HCT116 (cell line): ENCODE data around the gene TOP2B. TPM values are rescaled to one million over a fixed set of nuclear protein-coding genes. Genes with fewer than 3 reads are reported as not detected.

Experiments used
- ATAC-seq: fragments of 200-7000 bp; cut with Tn5 transposase; 2 replicates; pipeline ENCODE4 v1.9.1; 2020; ENCODE audit warnings: mild to moderate bottlenecking, moderate library complexity
- BruUV-seq: library from RNA; stranded (reverse); fragments of 400-500 nt; replicated peaks from 2 replicates; lab custom pipeline; 2021; lab: Mats Ljungman, UMichigan
- CTCF ChIA-PET: fragments of 300-600 bp; sonication (Branson Sonifier 250); formaldehyde crosslinking; loops from one replicate; lab custom pipeline; 2021; ENCODE audit warnings: antibody characterized with exemption; lab: Charles Lee
- POLR2A ChIA-PET: fragments of 300-600, 350-600 bp; sonication (Branson Sonifier 250); formaldehyde crosslinking; loops from one replicate; lab custom pipeline; 2021; ENCODE audit warnings: antibody characterized with exemption; lab: Charles Lee
- RAD21 ChIA-PET, 2 experiments: fragments of 300-600 bp; sonication (Branson Sonifier 250); formaldehyde crosslinking; loops; one replicate each; lab custom pipeline; 2023; ENCODE audit warnings: low total read pairs in 2 of 2; ENCODE audit not compliant: uncharacterized antibody in 2 of 2, unreplicated experiment in 2 of 2, low non-redundant PET in 1 of 2; lab: Charles Lee
- DNase-seq: peaks from one replicate; pipeline ENCODE4 v3.0.0-alpha.2; 2010; ENCODE audit warnings: low read depth, low spot score
- H2AFZ ChIP-seq: fragments of 200-600 bp; shearing (Covaris generic), sonication (generic); 2 replicates; pipeline ENCODE4 v1.6.1; 2017; ENCODE audit warnings: low read depth, mixed run types, mixed read lengths, antibody characterized with exemption, low read length; ENCODE audit not compliant: poor library complexity, severe bottlenecking
- H3K27ac ChIP-seq: 2 replicates; pipeline ENCODE4 v1.5.1; 2012; ENCODE audit warnings: low read depth, low read length
- H3K27me3 ChIP-seq: fragments of 200-600 bp; sonication (generic); 2 replicates; pipeline ENCODE4 v1.6.1; 2016; ENCODE audit warnings: mixed run types, low read length, mixed read lengths; ENCODE audit not compliant: insufficient read depth
- H3K36me3 ChIP-seq, 2 experiments: fragments of 200-500 bp in 1 of 2; fragments of 200-600 bp in 1 of 2; sonication (Bioruptor generic) in 1 of 2; sonication (generic) in 1 of 2; 2 replicates each; pipeline versions ENCODE4 v1.5.1 to v1.6.1; 2014 to 2016; ENCODE audit warnings: low read length in 2 of 2, inconsistent platforms in 1 of 2, mixed read lengths in 1 of 2, mixed run types in 1 of 2; ENCODE audit not compliant: insufficient read depth in 2 of 2, control insufficient read depth in 1 of 2
- H3K4me1 ChIP-seq, 2 experiments: fragments of 200-600 bp in 1 of 2; sonication (generic) in 1 of 2; 2 replicates each; pipeline versions ENCODE4 v1.5.1 to v1.6.1; 2012 to 2017; ENCODE audit warnings: low read length in 2 of 2, inconsistent platforms in 1 of 2, mild to moderate bottlenecking in 1 of 2, mixed read lengths in 1 of 2, mixed run types in 1 of 2, moderate library complexity in 1 of 2; ENCODE audit not compliant: insufficient read depth in 2 of 2, control insufficient read depth in 1 of 2
- H3K4me2 ChIP-seq: fragments of 200-600 bp; sonication (generic); 2 replicates; pipeline ENCODE4 v1.6.1; 2017; ENCODE audit warnings: mixed run types, low read length, mixed read lengths
- H3K4me3 ChIP-seq, 2 experiments: fragments of 200-600 bp in 1 of 2; sonication (generic) in 1 of 2; replicated peaks in 1 of 2; 2 replicates each; pipeline ENCODE4 v1.5.1; 2011 to 2016; ENCODE audit warnings: low read length in 2 of 2, control low read depth in 1 of 2, low read depth in 1 of 2, mild to moderate bottlenecking in 1 of 2, mixed read lengths in 1 of 2, mixed run types in 1 of 2
- H3K79me2 ChIP-seq: fragments of 200-600 bp; sonication (generic); 2 replicates; pipeline ENCODE4 v1.6.1; 2017; ENCODE audit warnings: mild to moderate bottlenecking, mixed run types, low read length, moderate library complexity, mixed read lengths; ENCODE audit not compliant: insufficient read depth
- H3K9ac ChIP-seq: fragments of 200-600 bp; sonication (generic); 2 replicates; pipeline ENCODE4 v1.6.1; 2016; ENCODE audit warnings: low read length, mixed read lengths
- H3K9me2 ChIP-seq: fragments of 200-600 bp; sonication (generic), shearing (Covaris generic); 2 replicates; pipeline ENCODE4 v1.6.1; 2017; ENCODE audit warnings: mixed run types, mild to moderate bottlenecking, moderate library complexity; ENCODE audit not compliant: insufficient read depth
- H3K9me3 ChIP-seq, 2 experiments: fragments of 200-500 bp in 1 of 2; fragments of 200-600 bp in 1 of 2; sonication (Bioruptor generic) in 1 of 2; sonication (generic) in 1 of 2; 2 replicates each; pipeline ENCODE4 v1.6.1; 2014 to 2017; ENCODE audit warnings: low read length in 2 of 2, mixed read lengths in 2 of 2, inconsistent platforms in 1 of 2, low read depth in 1 of 2, mild to moderate bottlenecking in 1 of 2, mixed run types in 1 of 2, moderate library complexity in 1 of 2; ENCODE audit not compliant: control insufficient read depth in 1 of 2, insufficient read depth in 1 of 2
- H4K20me1 ChIP-seq: fragments of 200-600 bp; sonication (generic), shearing (Covaris generic); 2 replicates; pipeline ENCODE4 v1.6.1; 2017; ENCODE audit warnings: mixed run types, mild to moderate bottlenecking, moderate library complexity; ENCODE audit not compliant: insufficient read depth
- CEBPB ChIP-seq: IDR thresholded peaks from 2 replicates; pipeline ENCODE4 v1.6.1; 2012; ENCODE audit warnings: low read depth
- CTCF ChIP-seq, 3 experiments: fragments of 200-600 bp in 1 of 3; sonication (generic) in 1 of 3; IDR thresholded peaks in 2 of 3; conservative IDR thresholded peaks in 1 of 3; 2 replicates each; pipeline ENCODE4 v1.5.1; 2012 to 2017; ENCODE audit warnings: low read depth in 2 of 3, low read length in 2 of 3, antibody characterized with exemption in 1 of 3, borderline replicate concordance in 1 of 3, control low read depth in 1 of 3, mild to moderate bottlenecking in 1 of 3, mixed read lengths in 1 of 3, mixed run types in 1 of 3, moderate library complexity in 1 of 3; ENCODE audit not compliant: insufficient read depth in 1 of 3
- EGR1 ChIP-seq: IDR thresholded peaks from 2 replicates; pipeline ENCODE4 v1.6.1; 2012; ENCODE audit warnings: low read depth
- ELF1 ChIP-seq: IDR thresholded peaks from 2 replicates; pipeline ENCODE4 v1.6.1; 2012; ENCODE audit warnings: low read depth, borderline replicate concordance
- EZH2 ChIP-seq: fragments of 200-600 bp; sonication (generic); IDR thresholded peaks from 2 replicates; pipeline ENCODE4 v1.6.1; 2017; ENCODE audit warnings: antibody characterized with exemption, mixed run types
- EZH2phosphoT487 ChIP-seq: fragments of 200-600 bp; IDR thresholded peaks from 2 replicates; pipeline ENCODE4 v1.6.1; 2018; ENCODE audit warnings: antibody characterized with exemption, borderline replicate concordance
- FOSL1 ChIP-seq: IDR thresholded peaks from 2 replicates; pipeline ENCODE4 v1.6.1; 2012; ENCODE audit warnings: low read depth
- JUND ChIP-seq: IDR thresholded peaks from 2 replicates; pipeline ENCODE4 v1.6.1; 2012
- MAX ChIP-seq: IDR thresholded peaks from 2 replicates; pipeline ENCODE4 v1.6.1; 2012
- POLR2A ChIP-seq: IDR thresholded peaks from 2 replicates; pipeline ENCODE4 v1.7.0; 2011; ENCODE audit warnings: borderline replicate concordance; ENCODE audit not compliant: insufficient read depth, insufficient read length; ENCODE audit errors: extremely low read depth
- POLR2AphosphoS5 ChIP-seq: IDR thresholded peaks from 2 replicates; pipeline ENCODE4 v1.6.1; 2011; ENCODE audit warnings: mild to moderate bottlenecking, low read depth, low read length, moderate library complexity
- RAD21 ChIP-seq: IDR thresholded peaks from 2 replicates; pipeline ENCODE4 v1.6.1; 2012; ENCODE audit warnings: low read depth, mild to moderate bottlenecking
- REST ChIP-seq: IDR thresholded peaks from 2 replicates; pipeline ENCODE4 v1.6.1; 2012; ENCODE audit warnings: low read depth
- SP1 ChIP-seq: IDR thresholded peaks from 2 replicates; pipeline ENCODE4 v1.6.1; 2012; ENCODE audit warnings: low read depth
- SRF ChIP-seq: IDR thresholded peaks from 2 replicates; pipeline ENCODE4 v1.6.1; 2012; ENCODE audit warnings: low read depth
- TCF7L2 ChIP-seq: IDR thresholded peaks from 2 replicates; pipeline ENCODE4 v1.7.0; 2011; ENCODE audit warnings: borderline replicate concordance, inconsistent platforms; ENCODE audit not compliant: insufficient read depth, insufficient read length; ENCODE audit errors: extremely low read depth
- YY1 ChIP-seq: IDR thresholded peaks from 2 replicates; pipeline ENCODE4 v1.6.1; 2011; ENCODE audit warnings: low read length, low read depth, moderate library complexity, mild to moderate bottlenecking; ENCODE audit not compliant: insufficient replicate concordance; ENCODE audit errors: extremely low read depth
- ZBTB33 ChIP-seq: IDR thresholded peaks from 2 replicates; pipeline ENCODE4 v1.6.1; 2011; ENCODE audit warnings: mild to moderate bottlenecking, low read length, moderate library complexity; ENCODE audit not compliant: insufficient replicate concordance; ENCODE audit errors: extremely low read depth
- ZFX ChIP-seq: fragments of 450-650 bp; IDR thresholded peaks from 2 replicates; pipeline ENCODE4 v1.6.1; 2017
- intact Hi-C: fragments of 100-400 bp; cut with micrococcal nuclease; formaldehyde crosslinking; loops from 2 replicates; pipeline ENCODE4 v1.10.0; 2022
- total RNA-seq: library from RNA; stranded (reverse); gene quantifications from one replicate; pipeline ENCODE4 v1.2.1, GENCODE V29; 2021; ENCODE audit not compliant: unreplicated experiment

The TOP2B gene
- total RNA-seq, 1 experiment from 2014 or later = 101 TPM

GRCh38 chr3:25661694-25662437 is 2.8 kb downstream of the TOP2B start:
- H3K4me1 ChIP-seq = peaks cover 8 to 17% of the 10 kb centered on the region in 2 experiments; a peak in 3 of 4 replicates

More at GRCh38 chr3:25661694-25662437, 2.8 kb downstream of the TOP2B start:
- Histone ChIP-seq H3K27ac (no peak overlapping the region), H3K9me3 (no peaks in the 10 kb centered on the region), H3K4me2 (no peak overlapping the region), H3K36me3 (no peaks in the 10 kb centered on the region), H3K4me3 (no peak overlapping the region), H3K79me2 (peaks cover 68% of the 10 kb centered on the region), H3K27me3 (no peaks in the 10 kb centered on the region), H2AFZ (no peak overlapping the region), H3K9me2 (no peaks in the 10 kb centered on the region), H4K20me1 (no peaks in the 10 kb centered on the region), H3K9ac (no peak overlapping the region)
- no peak for TF ChIP-seq ZBTB33
- no peak for TF ChIP-seq EGR1
- TF ChIP-seq RAD21 = no peak
- TF ChIP-seq EZH2 = no peak
- no peak for TF ChIP-seq POLR2A
- no peak for TF ChIP-seq EZH2phosphoT487
- TF ChIP-seq FOSL1 = no peak
- TF ChIP-seq ZFX = no peak
- TF ChIP-seq MAX = no peak
- no peak for TF ChIP-seq POLR2AphosphoS5
- TF ChIP-seq YY1 = no peak
- no peak for TF ChIP-seq SRF
- no peak for TF ChIP-seq REST
- TF ChIP-seq TCF7L2 = no peak
- TF ChIP-seq SP1 = no peak
- no peak for TF ChIP-seq CEBPB
- no peak for TF ChIP-seq JUND
- TF ChIP-seq CTCF (IDR thresholded peaks at IDR 0.05 in 2 of 3, conservative IDR thresholded peaks at IDR 0.05 in 1 of 3; ENCODE audit: borderline replicate concordance in 1 of 3, insufficient read depth in 1 of 3, low read depth in 2 of 3, low read length in 2 of 3) = no peak
- TF ChIP-seq ELF1 = no peak
- RAD21 ChIA-PET = no interaction called here
- intact Hi-C loops = no loop called here
- POLR2A ChIA-PET = no interaction called here
- no peak for DNase-seq
- CTCF ChIA-PET = no interaction called here
- no peak for ATAC-seq
- no TSS peak for BruUV-seq
